Measurements from ENCODE around the gene DHX36.
A peak's percentile ranks its signal among the peaks of the same experiment; 100 is the strongest.

DHX36 gene

DNA sequence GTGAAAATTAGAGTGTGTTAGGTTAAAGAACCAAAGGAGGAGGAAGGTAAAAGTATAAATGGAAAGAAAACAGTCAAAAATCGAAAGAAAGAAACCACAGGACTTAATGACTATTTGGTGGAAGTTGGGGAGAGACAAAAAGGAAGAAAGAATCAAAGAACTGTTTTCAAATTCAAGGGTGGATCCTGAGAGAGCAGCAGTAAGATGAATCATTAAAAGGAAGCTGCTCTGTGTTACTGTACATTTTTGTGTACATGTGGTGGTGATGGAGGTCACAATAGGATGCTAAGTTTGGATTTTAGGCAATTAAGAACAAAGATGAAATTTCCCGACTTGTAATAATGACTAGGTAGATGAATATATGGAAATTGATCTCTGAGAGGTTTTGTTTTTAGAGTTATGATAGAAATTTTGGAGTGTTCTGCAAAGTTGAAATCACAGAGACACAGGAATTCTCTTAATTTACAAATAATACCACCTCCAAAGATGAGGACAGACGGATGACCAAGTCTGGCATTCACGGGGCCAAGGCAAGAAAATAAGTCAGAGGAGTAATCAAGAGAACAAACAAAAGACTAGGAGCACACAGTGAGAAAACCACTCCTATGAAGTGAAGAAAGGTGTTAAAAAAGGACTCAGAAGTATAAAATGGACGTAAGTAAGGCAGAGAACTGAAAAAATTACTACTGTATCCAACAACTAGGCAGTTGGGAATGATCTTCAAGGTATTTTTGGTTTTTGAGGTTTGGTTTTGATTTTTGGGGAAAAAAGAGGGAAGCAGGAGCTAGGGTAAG is 7.1 kb downstream of the DHX36 start:
- peaks cover 55% of the 10 kb centered on the region for H3K79me2 ChIP-seq (ENCODE audit: control insufficient read depth, insufficient read depth, low read length)
- H3K4me2 ChIP-seq (ENCODE audit: low read length) = no peak overlapping the region
- H3K79me1 ChIP-seq (ENCODE audit: low read length) = peaks cover 2% of the 10 kb centered on the region
- H3K27ac ChIP-seq (ENCODE audit: low read depth, low read length) = no peak overlapping the region
- no peak overlapping the region for H4K5ac ChIP-seq (ENCODE audit: low read length)
- H3K4me1 ChIP-seq (ENCODE audit: control insufficient read depth, low read depth, low read length) = peaks cover 12% of the 10 kb centered on the region
- no peak overlapping the region for H3K9ac ChIP-seq (ENCODE audit: low read length)
- H3K18ac ChIP-seq (ENCODE audit: low read length) = no peak overlapping the region
- no peak overlapping the region for H2BK120ac ChIP-seq (ENCODE audit: low read depth, low read length)
- H2BK15ac ChIP-seq (replicated peaks; ENCODE audit: low read depth) = peak overlapping the region; percentile 27
- no peak overlapping the region for H2BK5ac ChIP-seq (ENCODE audit: low read length)
- H3K27me3 ChIP-seq (ENCODE audit: insufficient read depth, low read length, poor library complexity) = no peaks in the 10 kb centered on the region
- DNase-seq = no peak
- no peak overlapping the region for H3K4ac ChIP-seq (ENCODE audit: low read depth, low read length)
- no peak overlapping the region for H3K56ac ChIP-seq (ENCODE audit: low read length)
- H3K36me3 ChIP-seq (ENCODE audit: control insufficient read depth, insufficient read depth, low read length) = peaks cover 4% of the 10 kb centered on the region
- WGBS (ENCODE audit: extremely low coverage, insufficient coverage, low lambda C conversion rate) = no CpG with 5 or more reads among the region's 5 CpGs
- no peak overlapping the region for H2AK5ac ChIP-seq (ENCODE audit: low read length)
- H3K23ac ChIP-seq (ENCODE audit: low read length) = no peak overlapping the region
- no peak overlapping the region for H4K8ac ChIP-seq (ENCODE audit: low read depth, low read length)
- H3K4me3 ChIP-seq (ENCODE audit: low read length) = no peak overlapping the region

DNA sequence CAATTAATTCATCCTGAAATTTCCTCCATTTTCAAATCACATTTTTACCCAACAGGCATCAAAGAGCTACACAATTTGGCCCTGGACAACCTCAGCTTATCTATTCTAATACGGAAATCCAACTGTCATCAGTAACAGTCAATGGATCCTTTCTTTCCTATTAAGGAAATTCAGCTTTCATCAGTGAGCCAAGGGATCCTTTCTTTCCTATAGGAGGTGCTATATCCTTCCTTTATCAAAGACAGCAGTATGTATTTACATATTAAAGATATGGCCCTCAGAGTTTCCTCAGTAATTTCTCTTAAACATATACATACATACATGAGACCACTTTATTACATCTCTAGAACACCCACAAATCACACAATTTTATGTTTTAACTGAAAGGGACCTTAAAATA is 10.1 kb downstream of the DHX36 start:
- H3K56ac ChIP-seq (ENCODE audit: low read length) = no peak overlapping the region
- no peak overlapping the region for H3K27ac ChIP-seq (ENCODE audit: low read depth, low read length)
- H4K5ac ChIP-seq (ENCODE audit: low read length) = no peak overlapping the region
- H3K4me2 ChIP-seq (ENCODE audit: low read length) = no peak overlapping the region
- no peaks in the 10 kb centered on the region for H3K27me3 ChIP-seq (ENCODE audit: insufficient read depth, low read length, poor library complexity)
- no CpG with 5 or more reads among the region's 1 CpG for WGBS (ENCODE audit: extremely low coverage, insufficient coverage, low lambda C conversion rate)
- H3K23ac ChIP-seq (ENCODE audit: low read length) = no peak overlapping the region
- DNase-seq = peak; percentile 32
- peaks cover 4% of the 10 kb centered on the region for H3K36me3 ChIP-seq (ENCODE audit: control insufficient read depth, insufficient read depth, low read length)
- H3K9ac ChIP-seq (ENCODE audit: low read length) = no peak overlapping the region
- H2BK120ac ChIP-seq (ENCODE audit: low read depth, low read length) = no peak overlapping the region
- H3K18ac ChIP-seq (ENCODE audit: low read length) = no peak overlapping the region
- peaks cover 26% of the 10 kb centered on the region for H3K79me2 ChIP-seq (ENCODE audit: control insufficient read depth, insufficient read depth, low read length)
- no peaks in the 10 kb centered on the region for H3K79me1 ChIP-seq (ENCODE audit: low read length)
- no peak overlapping the region for H2BK5ac ChIP-seq (ENCODE audit: low read length)
- H4K8ac ChIP-seq (ENCODE audit: low read depth, low read length) = no peak overlapping the region
- no peak overlapping the region for H2BK15ac ChIP-seq (replicated peaks; ENCODE audit: low read depth)
- H2AK5ac ChIP-seq (ENCODE audit: low read length) = no peak overlapping the region
- H3K4ac ChIP-seq (ENCODE audit: low read depth, low read length) = no peak overlapping the region
- no peaks in the 10 kb centered on the region for H3K4me1 ChIP-seq (ENCODE audit: control insufficient read depth, low read depth, low read length)
- H3K4me3 ChIP-seq (ENCODE audit: low read length) = no peak overlapping the region

DNA sequence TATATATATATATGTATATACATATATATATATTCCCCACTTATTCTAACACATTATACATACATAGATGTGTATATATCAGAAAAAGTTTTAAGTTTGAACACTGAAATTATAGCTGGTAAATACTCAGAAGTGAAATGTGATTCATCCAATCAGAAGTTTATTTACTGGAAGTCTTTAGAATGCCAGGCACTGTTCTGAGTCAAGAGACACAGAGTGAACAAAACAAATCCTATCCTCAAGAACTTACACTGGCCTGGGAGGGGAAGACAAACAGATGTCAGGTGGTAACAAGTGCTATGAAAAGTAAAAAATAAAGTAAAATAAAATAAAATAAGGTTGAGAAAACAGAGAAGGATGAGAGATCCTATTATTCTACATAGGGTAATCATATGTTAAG is 13.4 kb downstream of the DHX36 start:
- H3K56ac ChIP-seq (ENCODE audit: low read length) = no peak overlapping the region
- peaks cover 4% of the 10 kb centered on the region for H3K36me3 ChIP-seq (ENCODE audit: control insufficient read depth, insufficient read depth, low read length)
- no peak overlapping the region for H2BK5ac ChIP-seq (ENCODE audit: low read length)
- no peak overlapping the region for H4K8ac ChIP-seq (ENCODE audit: low read depth, low read length)
- no peak overlapping the region for H4K5ac ChIP-seq (ENCODE audit: low read length)
- H2BK120ac ChIP-seq (ENCODE audit: low read depth, low read length) = no peak overlapping the region
- no peaks in the 10 kb centered on the region for H3K4me1 ChIP-seq (ENCODE audit: control insufficient read depth, low read depth, low read length)
- H3K27ac ChIP-seq (ENCODE audit: low read depth, low read length) = no peak overlapping the region
- H3K4ac ChIP-seq (ENCODE audit: low read depth, low read length) = no peak overlapping the region
- H3K27me3 ChIP-seq (ENCODE audit: insufficient read depth, low read length, poor library complexity) = no peaks in the 10 kb centered on the region
- no peak overlapping the region for H2AK5ac ChIP-seq (ENCODE audit: low read length)
- H3K4me3 ChIP-seq (ENCODE audit: low read length) = no peak overlapping the region
- H3K4me2 ChIP-seq (ENCODE audit: low read length) = no peak overlapping the region
- no peak overlapping the region for H2BK15ac ChIP-seq (replicated peaks; ENCODE audit: low read depth)
- no peak overlapping the region for H3K18ac ChIP-seq (ENCODE audit: low read length)
- no peaks in the 10 kb centered on the region for H3K79me1 ChIP-seq (ENCODE audit: low read length)
- no peak overlapping the region for H3K23ac ChIP-seq (ENCODE audit: low read length)
- DNase-seq = no peak
- H3K79me2 ChIP-seq (ENCODE audit: control insufficient read depth, insufficient read depth, low read length) = peaks cover 2% of the 10 kb centered on the region
- H3K9ac ChIP-seq (ENCODE audit: low read length) = no peak overlapping the region

DNA sequence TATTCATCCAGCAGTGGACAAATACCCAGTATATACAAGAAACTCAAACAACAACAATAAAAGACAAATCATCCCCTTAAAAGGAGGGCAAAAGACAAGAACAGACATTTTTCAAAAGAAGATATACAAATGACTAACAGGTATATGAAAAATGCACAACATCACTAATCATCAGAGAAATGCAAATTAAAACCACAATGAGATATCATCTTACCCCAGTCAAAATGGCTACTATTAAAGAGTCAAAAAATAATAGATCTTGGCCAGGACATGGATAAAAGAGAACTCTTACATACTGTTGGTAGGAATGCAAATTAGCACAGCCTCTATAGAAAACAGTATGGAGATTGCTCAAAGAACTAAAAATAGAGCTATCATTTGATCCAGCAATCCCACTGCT is 16.9 kb downstream of the DHX36 start:
- no peak for DNase-seq
- H3K27me3 ChIP-seq (ENCODE audit: insufficient read depth, low read length, poor library complexity) = no peaks in the 10 kb centered on the region
- no peak overlapping the region for H3K18ac ChIP-seq (ENCODE audit: low read length)
- H2BK120ac ChIP-seq (ENCODE audit: low read depth, low read length) = no peak overlapping the region
- no peaks in the 10 kb centered on the region for H3K79me1 ChIP-seq (ENCODE audit: low read length)
- no peak overlapping the region for H2BK15ac ChIP-seq (replicated peaks; ENCODE audit: low read depth)
- H3K27ac ChIP-seq (ENCODE audit: low read depth, low read length) = no peak overlapping the region
- no peak overlapping the region for H4K8ac ChIP-seq (ENCODE audit: low read depth, low read length)
- peaks cover 2% of the 10 kb centered on the region for H3K79me2 ChIP-seq (ENCODE audit: control insufficient read depth, insufficient read depth, low read length)
- H4K5ac ChIP-seq (ENCODE audit: low read length) = no peak overlapping the region
- H2BK5ac ChIP-seq (ENCODE audit: low read length) = no peak overlapping the region
- no peak overlapping the region for H3K4me2 ChIP-seq (ENCODE audit: low read length)
- H3K56ac ChIP-seq (ENCODE audit: low read length) = no peak overlapping the region
- H3K4ac ChIP-seq (ENCODE audit: low read depth, low read length) = no peak overlapping the region
- no peak overlapping the region for H3K9ac ChIP-seq (ENCODE audit: low read length)
- H3K23ac ChIP-seq (ENCODE audit: low read length) = no peak overlapping the region
- H3K4me3 ChIP-seq (ENCODE audit: low read length) = no peak overlapping the region
- no peak overlapping the region for H2AK5ac ChIP-seq (ENCODE audit: low read length)
- H3K36me3 ChIP-seq (ENCODE audit: control insufficient read depth, insufficient read depth, low read length) = peaks cover 4% of the 10 kb centered on the region
- H3K4me1 ChIP-seq (ENCODE audit: control insufficient read depth, low read depth, low read length) = no peaks in the 10 kb centered on the region

DNA sequence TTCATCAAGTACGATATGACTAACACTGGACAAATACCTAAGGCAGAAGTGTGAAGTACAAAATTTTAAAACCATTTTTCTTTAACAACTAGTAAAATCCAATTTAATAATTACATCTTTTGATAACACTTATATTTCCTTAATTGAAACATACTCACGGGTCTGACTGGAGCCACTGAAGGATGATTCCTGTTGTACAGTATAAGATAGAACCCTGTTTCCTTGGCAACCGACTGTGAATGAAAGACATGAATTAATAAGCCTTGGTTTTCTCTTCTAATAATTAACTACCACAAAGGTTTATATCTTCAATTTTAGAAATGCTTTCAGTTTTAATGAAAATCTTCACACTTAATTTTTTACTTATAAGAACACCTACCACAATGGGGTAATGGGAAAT is 19.4 kb downstream of the DHX36 start:
- no CpG with 5 or more reads among the region's 3 CpGs for WGBS (ENCODE audit: extremely low coverage, insufficient coverage, low lambda C conversion rate)

DNA sequence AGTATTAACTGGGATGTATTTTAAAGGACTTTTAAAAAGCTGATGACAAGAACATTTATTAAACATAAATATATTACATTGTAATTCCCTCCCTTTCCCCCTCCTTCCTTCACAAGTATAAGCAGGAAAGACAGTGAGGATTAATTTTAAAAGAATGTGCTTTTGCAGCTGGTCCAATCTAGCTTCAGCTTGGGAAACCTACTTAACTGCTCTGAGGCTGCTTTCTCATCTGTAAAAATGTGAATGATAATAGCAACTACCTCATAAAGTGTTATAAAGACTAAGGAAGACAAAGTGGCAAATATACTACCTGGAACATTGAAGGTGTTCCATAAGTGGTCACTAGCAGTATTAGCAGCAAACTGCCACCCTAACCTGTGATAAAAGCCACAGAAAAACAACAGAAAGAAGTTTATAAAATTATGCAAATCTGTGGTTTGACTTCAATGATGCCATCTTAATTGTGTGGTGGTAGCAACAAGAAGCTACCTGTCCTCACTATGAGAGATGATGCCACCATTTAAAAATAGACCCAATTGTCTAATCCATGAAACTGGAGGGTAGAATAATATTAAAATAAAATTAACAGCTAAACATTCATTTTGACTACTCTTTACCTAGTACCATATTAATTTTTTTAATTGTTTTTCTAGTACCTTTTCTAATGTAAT is 20.0 kb downstream of the DHX36 start:
- H3K27me3 ChIP-seq (ENCODE audit: insufficient read depth, low read length, poor library complexity) = no peaks in the 10 kb centered on the region
- no peak overlapping the region for H3K18ac ChIP-seq (ENCODE audit: low read length)
- no peak overlapping the region for H4K5ac ChIP-seq (ENCODE audit: low read length)
- H2BK120ac ChIP-seq (ENCODE audit: low read depth, low read length) = no peak overlapping the region
- no peak overlapping the region for H3K4me2 ChIP-seq (ENCODE audit: low read length)
- H4K8ac ChIP-seq (ENCODE audit: low read depth, low read length) = no peak overlapping the region
- DNase-seq = no peak
- H3K79me1 ChIP-seq (ENCODE audit: low read length) = no peaks in the 10 kb centered on the region
- H3K4me1 ChIP-seq (ENCODE audit: control insufficient read depth, low read depth, low read length) = no peaks in the 10 kb centered on the region
- H2BK15ac ChIP-seq (replicated peaks; ENCODE audit: low read depth) = no peak overlapping the region
- peaks cover 2% of the 10 kb centered on the region for H3K79me2 ChIP-seq (ENCODE audit: control insufficient read depth, insufficient read depth, low read length)
- no peak overlapping the region for H3K27ac ChIP-seq (ENCODE audit: low read depth, low read length)
- H3K9ac ChIP-seq (ENCODE audit: low read length) = no peak overlapping the region
- no peak overlapping the region for H2BK5ac ChIP-seq (ENCODE audit: low read length)
- H3K36me3 ChIP-seq (ENCODE audit: control insufficient read depth, insufficient read depth, low read length) = peaks cover 7% of the 10 kb centered on the region
- H3K4me3 ChIP-seq (ENCODE audit: low read length) = no peak overlapping the region
- no peak overlapping the region for H3K56ac ChIP-seq (ENCODE audit: low read length)
- H3K23ac ChIP-seq (ENCODE audit: low read length) = no peak overlapping the region
- H2AK5ac ChIP-seq (ENCODE audit: low read length) = no peak overlapping the region
- no peak overlapping the region for H3K4ac ChIP-seq (ENCODE audit: low read depth, low read length)

More for the DNA sequence above, 19.4 kb downstream of the DHX36 start:
- Histone ChIP-seq H3K27ac (ENCODE audit: low read depth, low read length) (no peak overlapping the region), H3K9ac (ENCODE audit: low read length) (no peak overlapping the region), H3K56ac (ENCODE audit: low read length) (no peak overlapping the region), H3K79me2 (ENCODE audit: control insufficient read depth, insufficient read depth, low read length) (peaks cover 2% of the 10 kb centered on the region), H3K27me3 (ENCODE audit: insufficient read depth, low read length, poor library complexity) (no peaks in the 10 kb centered on the region), H4K5ac (ENCODE audit: low read length) (no peak overlapping the region), H3K4me1 (ENCODE audit: control insufficient read depth, low read depth, low read length) (no peaks in the 10 kb centered on the region), H2BK15ac (replicated peaks; ENCODE audit: low read depth) (no peak overlapping the region), H3K79me1 (ENCODE audit: low read length) (no peaks in the 10 kb centered on the region), H2AK5ac (ENCODE audit: low read length) (no peak overlapping the region), H3K36me3 (ENCODE audit: control insufficient read depth, insufficient read depth, low read length) (peaks cover 7% of the 10 kb centered on the region), H3K4me2 (ENCODE audit: low read length) (no peak overlapping the region), H2BK5ac (ENCODE audit: low read length) (no peak overlapping the region), H3K23ac (ENCODE audit: low read length) (no peak overlapping the region), H3K4me3 (ENCODE audit: low read length) (no peak overlapping the region), H2BK120ac (ENCODE audit: low read depth, low read length) (no peak overlapping the region), H3K4ac (ENCODE audit: low read depth, low read length) (no peak overlapping the region), H4K8ac (ENCODE audit: low read depth, low read length) (no peak overlapping the region), H3K18ac (ENCODE audit: low read length) (no peak overlapping the region)
- no peak for DNase-seq
